ENCODE data around the gene TBC1D22A. TPM values are rescaled to one million over a fixed set of nuclear protein-coding genes. Genes with fewer than 3 reads are reported as not detected.

TBC1D22A gene
- total RNA-seq, 1 donor from 2014 or later: 28.9 TPM

- Mint-ChIP-seq H3K27me3 (ENCODE audit: unreplicated experiment) (no peaks in the 10 kb centered on the region), H3K4me1 (ENCODE audit: unreplicated experiment) (peaks cover 28% of the 10 kb centered on the region), H3K4me3 (ENCODE audit: unreplicated experiment) (no peak overlapping the region), H3K27ac (ENCODE audit: unreplicated experiment) (no peak overlapping the region), H3K9me3 (ENCODE audit: unreplicated experiment) (no peaks in the 10 kb centered on the region), H3K36me3 (ENCODE audit: unreplicated experiment) (peaks cover 9% of the 10 kb centered on the region)
- TF ChIP-seq CTCF (IDR thresholded peaks at IDR 0.05): no peak
- DNase-seq (ENCODE audit: extremely low spot score, unreplicated experiment): no peak
Measured at GRCh38 chr22:46936378-46936903, 174.0 kb downstream of the TBC1D22A start.

- peaks cover 28% of the 10 kb centered on the region for H3K4me1 Mint-ChIP-seq (ENCODE audit: unreplicated experiment)
- H3K36me3 Mint-ChIP-seq (ENCODE audit: unreplicated experiment): peaks cover 6% of the 10 kb centered on the region
- no peaks in the 10 kb centered on the region for H3K9me3 Mint-ChIP-seq (ENCODE audit: unreplicated experiment)
- no peaks in the 10 kb centered on the region for H3K27me3 Mint-ChIP-seq (ENCODE audit: unreplicated experiment)
- H3K27ac Mint-ChIP-seq (ENCODE audit: unreplicated experiment): no peak overlapping the region
- no peak for TF ChIP-seq CTCF (IDR thresholded peaks at IDR 0.05)
- no peak for DNase-seq (ENCODE audit: extremely low spot score, unreplicated experiment)
- H3K4me3 Mint-ChIP-seq (ENCODE audit: unreplicated experiment): no peak overlapping the region
Measured at GRCh38 chr22:46937185-46937584, 174.7 kb downstream of the TBC1D22A start.

- Mint-ChIP-seq H3K4me3 (ENCODE audit: unreplicated experiment) (no peak overlapping the region), H3K27me3 (ENCODE audit: unreplicated experiment) (no peaks in the 10 kb centered on the region), H3K9me3 (ENCODE audit: unreplicated experiment) (no peaks in the 10 kb centered on the region), H3K27ac (ENCODE audit: unreplicated experiment) (no peak overlapping the region), H3K36me3 (ENCODE audit: unreplicated experiment) (peaks cover 5% of the 10 kb centered on the region), H3K4me1 (ENCODE audit: unreplicated experiment) (peaks cover 31% of the 10 kb centered on the region)
- no peak for TF ChIP-seq CTCF (IDR thresholded peaks at IDR 0.05)
- DNase-seq (ENCODE audit: extremely low spot score, unreplicated experiment): no peak
Measured at GRCh38 chr22:46937939-46938338, 175.5 kb downstream of the TBC1D22A start.

- Mint-ChIP-seq H3K9me3 (ENCODE audit: unreplicated experiment) (no peaks in the 10 kb centered on the region), H3K27ac (ENCODE audit: unreplicated experiment) (peak overlapping the region; percentile 0)
Measured at GRCh38 chr22:46941968-46942798, 179.7 kb downstream of the TBC1D22A start.

More at GRCh38 chr22:46941968-46942798, 179.7 kb downstream of the TBC1D22A start:
- Mint-ChIP-seq H3K4me1 (ENCODE audit: unreplicated experiment) (peaks cover 4% of the 10 kb centered on the region), H3K36me3 (ENCODE audit: unreplicated experiment) (peaks cover 8% of the 10 kb centered on the region), H3K4me3 (ENCODE audit: unreplicated experiment) (no peak overlapping the region), H3K27me3 (ENCODE audit: unreplicated experiment) (no peaks in the 10 kb centered on the region)
- TF ChIP-seq CTCF (IDR thresholded peaks at IDR 0.05): no peak
- no peak for DNase-seq (ENCODE audit: extremely low spot score, unreplicated experiment)

Data from osteocyte (in vitro differentiated cells).